Hepatocyte (in vitro differentiated cells): ENCODE results near the gene ARPP21. TPM values are rescaled to one million over a fixed set of nuclear protein-coding genes. Genes with fewer than 3 reads are reported as not detected.

Source experiments
- DNase-seq: peaks from one replicate; pipeline ENCODE4 v3.0.0-alpha.2; 2016; ENCODE audit warnings: low spot score
- H2AFZ ChIP-seq: fragments of 200-600 bp; sonication (generic); 2 replicates; pipeline ENCODE4 v1.6.0; 2016; ENCODE audit warnings: antibody characterized with exemption, mild to moderate bottlenecking
- H3K27ac ChIP-seq: fragments of 200-600 bp; sonication (generic); 2 replicates; pipeline ENCODE4 v1.5.1; 2016; ENCODE audit warnings: mild to moderate bottlenecking
- H3K27me3 ChIP-seq: fragments of 200-600 bp; sonication (generic); 2 replicates; pipeline ENCODE4 v1.6.1; 2016
- H3K36me3 ChIP-seq: fragments of 200-600 bp; sonication (generic); replicated peaks from 2 replicates; pipeline ENCODE4 v1.5.1; 2016; ENCODE audit warnings: low read depth; ENCODE audit not compliant: insufficient read depth
- H3K4me1 ChIP-seq: fragments of 200-600 bp; sonication (generic); 2 replicates; pipeline ENCODE4 v1.5.1; 2016; ENCODE audit warnings: mild to moderate bottlenecking, moderate library complexity; ENCODE audit not compliant: insufficient read depth
- H3K4me2 ChIP-seq: fragments of 200-600 bp; sonication (generic); 2 replicates; pipeline ENCODE4 v1.6.0; 2016
- H3K4me3 ChIP-seq: fragments of 200-600 bp; sonication (generic); 2 replicates; pipeline ENCODE4 v1.5.1; 2016; ENCODE audit warnings: mild to moderate bottlenecking
- H3K79me2 ChIP-seq: fragments of 200-600 bp; sonication (generic); 2 replicates; pipeline ENCODE4 v1.6.0; 2017; ENCODE audit warnings: mild to moderate bottlenecking
- H3K9me2 ChIP-seq: fragments of 200-600 bp; sonication (generic); replicated peaks from 2 replicates; pipeline ENCODE4 v1.6.0; 2017; ENCODE audit warnings: mild to moderate bottlenecking; ENCODE audit not compliant: insufficient read depth
- H3K9me3 ChIP-seq: fragments of 200-600 bp; sonication (generic); 2 replicates; pipeline ENCODE4 v1.5.1; 2016; ENCODE audit warnings: low read depth, mild to moderate bottlenecking
- H4K20me1 ChIP-seq: fragments of 200-600 bp; sonication (generic); 2 replicates; pipeline ENCODE4 v1.6.0; 2016; ENCODE audit warnings: mild to moderate bottlenecking; ENCODE audit not compliant: insufficient read depth, poor library complexity, severe bottlenecking
- CTCF ChIP-seq: fragments of 200-600 bp; sonication (generic); IDR thresholded peaks from 2 replicates; pipeline ENCODE4 v1.5.1; 2016; ENCODE audit warnings: antibody characterized with exemption, mild to moderate bottlenecking; ENCODE audit not compliant: poor library complexity
- EZH2 ChIP-seq: fragments of 200-600 bp; sonication (generic); IDR thresholded peaks from 2 replicates; pipeline ENCODE4 v1.6.1; 2016; ENCODE audit warnings: antibody characterized with exemption, mild to moderate bottlenecking, borderline replicate concordance
- EZH2phosphoT487 ChIP-seq: fragments of 200-600 bp; sonication (generic); IDR thresholded peaks from one replicate; pipeline ENCODE4 v1.6.1; 2018; ENCODE audit warnings: antibody characterized with exemption, mild to moderate bottlenecking, low read depth, moderate library complexity; ENCODE audit not compliant: unreplicated experiment, severe bottlenecking
- WGBS: methylation state at CpG from one replicate; pipeline ENCODE4 v1.1.6; 2016; ENCODE audit warnings: low lambda C conversion rate; ENCODE audit errors: missing lambda C conversion rate; 5-methylcytosine and 5-hydroxymethylcytosine counted together
- polyA plus RNA-seq: library from polyadenylated mRNA; unstranded; fragments of >200 nt; fragmentation: Nextera tagmentation; extraction: Ambion mirVana; gene quantifications from 2 replicates; pipeline ENCODE4 v1.2.1, GENCODE V29; 2016
- total RNA-seq: library from RNA; depleted of rRNA; stranded (reverse); fragments of >200 nt; gene quantifications from 2 replicates; pipeline ENCODE4 v1.2.3, GENCODE V29; 2014

The ARPP21 gene
- total and polyA plus RNA-seq, 2 experiments from 2014 or later = 0.19 TPM; not detected in 1

- H3K27ac ChIP-seq = no peak overlapping the region
- DNase-seq = no peak
- H4K20me1 ChIP-seq = no peaks in the 10 kb centered on the region
- no peak for TF ChIP-seq EZH2
- no peak for TF ChIP-seq CTCF
- TF ChIP-seq EZH2phosphoT487 = no peak
- H3K4me2 ChIP-seq = no peak overlapping the region
- peaks cover 40% of the 10 kb centered on the region for H3K27me3 ChIP-seq
- H3K36me3 ChIP-seq = no peaks in the 10 kb centered on the region
- peaks cover 3% of the 10 kb centered on the region for H3K4me1 ChIP-seq
- H3K79me2 ChIP-seq = no peaks in the 10 kb centered on the region
- no peak overlapping the region for H2AFZ ChIP-seq
- no peaks in the 10 kb centered on the region for H3K9me3 ChIP-seq
- no peak overlapping the region for H3K4me3 ChIP-seq
- 84% methylated on average over 4 of the region's 4 CpGs for WGBS
- no peaks in the 10 kb centered on the region for H3K9me2 ChIP-seq
These were observed 3.2 kb upstream of the ARPP21 start for GRCh38 chr3:35635926-35636683.

- no peak for DNase-seq
- TF ChIP-seq EZH2phosphoT487 (no peak), EZH2 (no peak), CTCF (no peak)
- Histone ChIP-seq H4K20me1 (no peaks in the 10 kb centered on the region), H3K36me3 (no peaks in the 10 kb centered on the region), H3K4me2 (peak overlapping the region; percentile 98), H3K9me2 (no peaks in the 10 kb centered on the region), H3K9me3 (no peaks in the 10 kb centered on the region), H3K27me3 (peaks cover 64% of the 10 kb centered on the region), H2AFZ (no peak overlapping the region), H3K4me1 (peaks cover 3% of the 10 kb centered on the region), H3K79me2 (no peaks in the 10 kb centered on the region), H3K27ac (no peak overlapping the region), H3K4me3 (no peak overlapping the region)
- 83% methylated on average over 15 of the region's 15 CpGs for WGBS
These were observed 910 bp upstream of the ARPP21 start for GRCh38 chr3:35638251-35638979.

GRCh38 chr3:35638980-35639253 lies 408 bp upstream of the ARPP21 start:
- Histone ChIP-seq H3K27me3 (peaks cover 68% of the 10 kb centered on the region), H3K79me2 (no peaks in the 10 kb centered on the region), H3K9me2 (no peaks in the 10 kb centered on the region), H3K4me2 (peak overlapping the region; percentile 98), H3K9me3 (no peaks in the 10 kb centered on the region), H3K27ac (no peak overlapping the region), H2AFZ (no peak overlapping the region), H3K36me3 (no peaks in the 10 kb centered on the region), H3K4me1 (peaks cover 3% of the 10 kb centered on the region), H3K4me3 (no peak overlapping the region), H4K20me1 (no peaks in the 10 kb centered on the region)
- TF ChIP-seq EZH2phosphoT487 (no peak), EZH2 (no peak), CTCF (no peak)
- 17% methylated on average over 20 of the region's 21 CpGs for WGBS
- no peak for DNase-seq
